HepG2 (cell line): Measurements from ENCODE around the gene KAT2A. TPM values are rescaled to one million over a fixed set of nuclear protein-coding genes. Genes with fewer than 3 reads are reported as not detected.

Experiments
- BCL6 ChIP-seq: IDR thresholded peaks from 2 replicates; pipeline ENCODE4 v1.6.1; 2016; ENCODE audit warnings: missing genetic modification reagents, missing compliant biosample characterization
- BRD4 ChIP-seq: sonication (generic); formaldehyde crosslinking; IDR thresholded peaks from 2 replicates; pipeline ENCODE4 v1.4.0; 2020; ENCODE audit warnings: missing genetic modification reagents
- CBX1 ChIP-seq: IDR thresholded peaks from one replicate; pipeline ENCODE4 v1.6.1; 2016; ENCODE audit warnings: antibody characterized with exemption, low read depth
- HNRNPL ChIP-seq: fragments of 200-400 bp; formaldehyde crosslinking; IDR thresholded peaks from 2 replicates; pipeline ENCODE4 v1.6.1; 2017; ENCODE audit warnings: mild to moderate bottlenecking, low read depth, low read length
- HNRNPLL ChIP-seq: fragments of 200-400 bp; formaldehyde crosslinking; IDR thresholded peaks from 2 replicates; pipeline ENCODE4 v1.6.1; 2017; ENCODE audit warnings: mild to moderate bottlenecking, low read depth, low read length; ENCODE audit not compliant: poor library complexity, severe bottlenecking
- IKZF4 ChIP-seq: sonication (generic); formaldehyde crosslinking; IDR thresholded peaks from 2 replicates; pipeline ENCODE4 v1.5.1; 2020; ENCODE audit warnings: borderline replicate concordance, mild to moderate bottlenecking, low read depth, missing genetic modification reagents; ENCODE audit errors: not compliant biosample characterization
- KLF6 ChIP-seq: IDR thresholded peaks from 2 replicates; pipeline ENCODE4 v1.8.0; 2016; ENCODE audit warnings: missing biosample characterization, missing genetic modification reagents
- MAFG ChIP-seq: sonication (generic); formaldehyde crosslinking; IDR thresholded peaks from 2 replicates; pipeline ENCODE4 v1.5.1; 2020; ENCODE audit warnings: mild to moderate bottlenecking, missing genetic modification reagents
- MED1 ChIP-seq: sonication (generic); formaldehyde crosslinking; IDR thresholded peaks from 2 replicates; pipeline ENCODE4 v1.4.0; 2020; ENCODE audit warnings: missing genetic modification reagents
- POLR2A ChIP-seq, 2 experiments: IDR thresholded peaks; 2 replicates each; pipeline ENCODE4 v1.6.1; 2011; ENCODE audit warnings: low read depth in 2 of 2, low read length in 2 of 2, mild to moderate bottlenecking in 1 of 2, moderate library complexity in 1 of 2; ENCODE audit not compliant: insufficient read depth in 1 of 2
- POLR2AphosphoS5 ChIP-seq: IDR thresholded peaks from 2 replicates; pipeline ENCODE4 v1.6.1; 2012; ENCODE audit warnings: low read depth, low read length
- YEATS4 ChIP-seq: sonication (generic); formaldehyde crosslinking; IDR thresholded peaks from 2 replicates; pipeline ENCODE4 v1.4.0; 2020; ENCODE audit warnings: missing genetic modification reagents, borderline replicate concordance
- ZNF703 ChIP-seq: sonication (generic); formaldehyde crosslinking; IDR thresholded peaks from 2 replicates; pipeline ENCODE4 v1.5.1; 2020; ENCODE audit warnings: missing genetic modification reagents, mild to moderate bottlenecking, moderate library complexity, borderline replicate concordance
- ZNF883 ChIP-seq: sonication (generic); formaldehyde crosslinking; IDR thresholded peaks from 2 replicates; pipeline ENCODE4 v1.5.1; 2020; ENCODE audit warnings: mild to moderate bottlenecking, missing genetic modification reagents; ENCODE audit errors: not compliant biosample characterization
- polyA plus RNA-seq, 8 experiments: library from polyadenylated mRNA; depleted of rRNA in 3 of 8; stranded (reverse) in 7 of 8; unstranded in 1 of 8; fragments of >200 nt; fragmentation: Illumina TruSeq in 4 of 8; extraction: Trizol in 4 of 8; gene quantifications; 2 replicates each; pipeline versions ENCODE4 v1.2.1 to v1.2.3, GENCODE V29; 2011 to 2016; ENCODE audit warnings: low read depth in 4 of 8, missing spikeins in 1 of 8, mixed read lengths in 1 of 8; ENCODE audit not compliant: insufficient read depth in 1 of 8
- total RNA-seq, 5 experiments: library from RNA; depleted of rRNA; stranded (reverse); fragments of >200 nt; fragmentation: Illumina TruSeq; extraction: Trizol; gene quantifications; 2 replicates each; pipeline ENCODE4 v1.2.3, GENCODE V29; 2016; ENCODE audit warnings: low read depth in 1 of 5
- TF ChIP-seq, protein P1 (sequence below): sonication (generic); formaldehyde crosslinking; IDR thresholded peaks from 2 replicates; pipeline ENCODE4 v1.5.0; 2020; ENCODE audit warnings: mild to moderate bottlenecking, missing genetic modification reagents
- TF ChIP-seq, protein P2 (sequence below): sonication (generic); formaldehyde crosslinking; IDR thresholded peaks from 2 replicates; pipeline ENCODE4 v1.4.0; 2020; ENCODE audit warnings: mild to moderate bottlenecking, missing genetic modification reagents
- TF ChIP-seq, protein P3 (sequence below): IDR thresholded peaks from 2 replicates; pipeline ENCODE4 v1.6.1; 2012; ENCODE audit warnings: low read depth, low read length, improper control_type of control experiment
- TF ChIP-seq, protein P4 (sequence below): sonication (generic); formaldehyde crosslinking; IDR thresholded peaks from 2 replicates; pipeline ENCODE4 v1.5.1; 2020; ENCODE audit warnings: mild to moderate bottlenecking, missing genetic modification reagents

The KAT2A gene
- total and polyA plus RNA-seq, 2 of the 13 experiments (the other 11 are each of a cell fraction or from before 2014, with no cell fraction given): 29.1 to 90.4 TPM

DNA sequence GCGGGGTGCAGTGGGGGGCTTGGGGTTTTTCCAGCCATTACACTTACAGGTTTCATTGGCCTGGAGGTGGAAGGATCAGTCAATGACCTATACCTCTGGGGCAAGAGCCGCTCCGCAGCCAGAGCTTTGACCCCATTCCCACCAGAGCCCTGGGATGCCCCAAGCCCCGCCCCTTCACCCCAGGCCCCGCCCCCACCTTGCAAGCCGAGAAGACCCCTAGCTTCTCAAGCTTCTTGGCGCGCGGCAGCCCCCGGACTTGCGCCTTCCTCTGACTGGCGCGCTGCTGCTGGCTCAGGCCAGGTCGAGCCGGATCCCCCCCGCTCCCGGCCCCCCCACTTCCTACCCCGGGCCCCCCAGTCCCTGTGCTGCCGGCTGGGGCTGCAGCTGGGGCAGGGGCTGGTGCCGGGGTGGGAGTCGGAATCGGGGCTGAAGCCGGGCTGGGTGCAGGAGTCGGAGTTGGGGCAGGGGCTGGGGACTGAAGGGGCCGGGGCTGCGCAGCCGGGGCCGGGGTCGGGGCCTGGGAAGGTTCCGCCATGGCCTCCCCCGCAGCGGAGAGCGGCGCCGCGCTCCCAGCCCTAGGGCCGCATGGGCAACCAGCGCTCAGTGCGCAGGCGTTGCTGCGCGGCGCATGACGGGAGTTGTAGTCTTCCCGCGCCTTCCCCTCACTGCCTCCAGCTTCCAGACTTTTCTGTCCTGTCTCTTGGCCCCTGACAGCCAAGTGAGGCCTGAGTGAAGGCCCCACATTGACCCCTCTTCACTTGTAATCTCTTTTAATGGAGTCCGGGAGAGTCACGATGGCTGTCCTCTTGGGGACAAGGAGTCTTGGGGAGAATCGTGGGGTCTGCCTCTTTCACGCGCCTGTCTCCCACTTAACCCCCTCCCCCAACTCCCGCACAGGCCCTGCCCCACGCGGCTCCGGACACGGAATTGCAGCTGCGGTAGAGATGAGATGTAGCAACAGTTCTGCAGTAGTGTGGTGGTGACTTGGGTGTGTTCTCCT, at the start of gene KAT2A (continued):
- TF ChIP-seq, protein P1, sequence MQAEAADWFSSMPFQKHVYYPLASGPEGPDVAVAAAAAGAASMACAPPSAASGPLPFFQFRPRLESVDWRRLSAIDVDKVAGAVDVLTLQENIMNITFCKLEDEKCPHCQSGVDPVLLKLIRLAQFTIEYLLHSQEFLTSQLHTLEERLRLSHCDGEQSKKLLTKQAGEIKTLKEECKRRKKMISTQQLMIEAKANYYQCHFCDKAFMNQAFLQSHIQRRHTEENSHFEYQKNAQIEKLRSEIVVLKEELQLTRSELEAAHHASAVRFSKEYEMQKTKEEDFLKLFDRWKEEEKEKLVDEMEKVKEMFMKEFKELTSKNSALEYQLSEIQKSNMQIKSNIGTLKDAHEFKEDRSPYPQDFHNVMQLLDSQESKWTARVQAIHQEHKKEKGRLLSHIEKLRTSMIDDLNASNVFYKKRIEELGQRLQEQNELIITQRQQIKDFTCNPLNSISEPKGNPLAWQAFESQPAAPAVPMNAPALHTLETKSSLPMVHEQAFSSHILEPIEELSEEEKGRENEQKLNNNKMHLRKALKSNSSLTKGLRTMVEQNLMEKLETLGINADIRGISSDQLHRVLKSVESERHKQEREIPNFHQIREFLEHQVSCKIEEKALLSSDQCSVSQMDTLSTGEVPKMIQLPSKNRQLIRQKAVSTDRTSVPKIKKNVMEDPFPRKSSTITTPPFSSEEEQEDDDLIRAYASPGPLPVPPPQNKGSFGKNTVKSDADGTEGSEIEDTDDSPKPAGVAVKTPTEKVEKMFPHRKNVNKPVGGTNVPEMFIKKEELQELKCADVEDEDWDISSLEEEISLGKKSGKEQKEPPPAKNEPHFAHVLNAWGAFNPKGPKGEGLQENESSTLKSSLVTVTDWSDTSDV (CRISPR knock-in tag): 0 out of 2 replicates have a peak, but pooled peaks have one; percentile 23
- TF ChIP-seq KLF6 (0 out of 2 replicates have a peak, but pooled peaks have one; percentile 23), POLR2A (IDR thresholded peaks at IDR 0.05; ENCODE audit: insufficient read depth in 1 of 2, low read depth in 2 of 2, low read length in 2 of 2) (peak; percentile 76 to 95), POLR2AphosphoS5 (peak; percentile 88), BCL6 (CRISPR knock-in tag) (0 out of 2 replicates have a peak, but pooled peaks have one; percentile 14), HNRNPL (no peak), ZNF883 (CRISPR knock-in tag) (peak; percentile 68), CBX1 (peak; percentile 83), YEATS4 (CRISPR knock-in tag) (peak; percentile 86), HNRNPLL (peak; percentile 92), MAFG (CRISPR knock-in tag) (no peak), ZNF703 (CRISPR knock-in tag) (no peak), MED1 (peak; percentile 49; the same call in 1 of the 2 replicates), IKZF4 (CRISPR knock-in tag) (peak; percentile 47), BRD4 (CRISPR knock-in tag) (peak; percentile 74; the same call in 1 of the 2 replicates)
- TF ChIP-seq, protein P2, sequence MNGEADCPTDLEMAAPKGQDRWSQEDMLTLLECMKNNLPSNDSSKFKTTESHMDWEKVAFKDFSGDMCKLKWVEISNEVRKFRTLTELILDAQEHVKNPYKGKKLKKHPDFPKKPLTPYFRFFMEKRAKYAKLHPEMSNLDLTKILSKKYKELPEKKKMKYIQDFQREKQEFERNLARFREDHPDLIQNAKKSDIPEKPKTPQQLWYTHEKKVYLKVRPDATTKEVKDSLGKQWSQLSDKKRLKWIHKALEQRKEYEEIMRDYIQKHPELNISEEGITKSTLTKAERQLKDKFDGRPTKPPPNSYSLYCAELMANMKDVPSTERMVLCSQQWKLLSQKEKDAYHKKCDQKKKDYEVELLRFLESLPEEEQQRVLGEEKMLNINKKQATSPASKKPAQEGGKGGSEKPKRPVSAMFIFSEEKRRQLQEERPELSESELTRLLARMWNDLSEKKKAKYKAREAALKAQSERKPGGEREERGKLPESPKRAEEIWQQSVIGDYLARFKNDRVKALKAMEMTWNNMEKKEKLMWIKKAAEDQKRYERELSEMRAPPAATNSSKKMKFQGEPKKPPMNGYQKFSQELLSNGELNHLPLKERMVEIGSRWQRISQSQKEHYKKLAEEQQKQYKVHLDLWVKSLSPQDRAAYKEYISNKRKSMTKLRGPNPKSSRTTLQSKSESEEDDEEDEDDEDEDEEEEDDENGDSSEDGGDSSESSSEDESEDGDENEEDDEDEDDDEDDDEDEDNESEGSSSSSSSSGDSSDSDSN (CRISPR knock-in tag): no peak
- TF ChIP-seq, protein P3, sequence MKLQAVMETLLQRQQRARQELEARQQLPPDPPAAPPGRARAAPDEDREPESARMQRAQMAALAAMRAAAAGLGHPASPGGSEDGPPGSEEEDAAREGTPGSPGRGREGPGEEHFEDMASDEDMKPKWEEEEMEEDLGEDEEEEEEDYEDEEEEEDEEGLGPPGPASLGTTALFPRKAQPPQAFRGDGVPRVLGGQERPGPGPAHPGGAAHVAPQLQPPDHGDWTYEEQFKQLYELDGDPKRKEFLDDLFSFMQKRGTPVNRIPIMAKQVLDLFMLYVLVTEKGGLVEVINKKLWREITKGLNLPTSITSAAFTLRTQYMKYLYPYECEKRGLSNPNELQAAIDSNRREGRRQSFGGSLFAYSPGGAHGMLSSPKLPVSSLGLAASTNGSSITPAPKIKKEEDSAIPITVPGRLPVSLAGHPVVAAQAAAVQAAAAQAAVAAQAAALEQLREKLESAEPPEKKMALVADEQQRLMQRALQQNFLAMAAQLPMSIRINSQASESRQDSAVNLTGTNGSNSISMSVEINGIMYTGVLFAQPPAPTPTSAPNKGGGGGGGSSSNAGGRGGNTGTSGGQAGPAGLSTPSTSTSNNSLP: no peak
- TF ChIP-seq, protein P4, sequence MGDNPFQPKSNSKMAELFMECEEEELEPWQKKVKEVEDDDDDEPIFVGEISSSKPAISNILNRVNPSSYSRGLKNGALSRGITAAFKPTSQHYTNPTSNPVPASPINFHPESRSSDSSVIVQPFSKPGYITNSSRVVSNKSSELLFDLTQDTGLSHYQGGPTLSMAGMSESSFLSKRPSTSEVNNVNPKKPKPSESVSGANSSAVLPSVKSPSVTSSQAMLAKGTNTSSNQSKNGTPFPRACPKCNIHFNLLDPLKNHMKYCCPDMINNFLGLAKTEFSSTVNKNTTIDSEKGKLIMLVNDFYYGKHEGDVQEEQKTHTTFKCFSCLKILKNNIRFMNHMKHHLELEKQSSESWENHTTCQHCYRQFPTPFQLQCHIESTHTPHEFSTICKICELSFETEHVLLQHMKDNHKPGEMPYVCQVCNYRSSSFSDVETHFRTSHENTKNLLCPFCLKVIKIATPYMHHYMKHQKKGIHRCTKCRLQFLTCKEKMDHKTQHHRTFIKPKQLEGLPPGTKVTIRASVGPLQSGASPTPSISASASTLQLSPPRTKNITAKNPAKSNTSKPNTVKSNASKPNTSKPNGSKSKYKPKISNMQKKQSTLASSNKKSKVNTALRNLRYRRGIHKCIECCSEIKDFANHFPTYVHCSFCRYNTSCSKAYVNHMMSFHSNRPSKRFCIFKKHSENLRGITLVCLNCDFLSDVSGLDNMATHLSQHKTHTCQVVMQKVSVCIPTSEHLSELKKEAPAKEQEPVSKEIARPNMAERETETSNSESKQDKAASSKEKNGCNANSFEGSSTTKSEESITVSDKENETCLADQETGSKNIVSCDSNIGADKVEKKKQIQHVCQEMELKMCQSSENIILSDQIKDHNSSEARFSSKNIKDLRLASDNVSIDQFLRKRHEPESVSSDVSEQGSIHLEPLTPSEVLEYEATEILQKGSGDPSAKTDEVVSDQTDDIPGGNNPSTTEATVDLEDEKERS (CRISPR knock-in tag): 0 out of 2 replicates have a peak, but pooled peaks have one; percentile 41
